ENCODE data around the gene MBP.

MBP gene

DNA sequence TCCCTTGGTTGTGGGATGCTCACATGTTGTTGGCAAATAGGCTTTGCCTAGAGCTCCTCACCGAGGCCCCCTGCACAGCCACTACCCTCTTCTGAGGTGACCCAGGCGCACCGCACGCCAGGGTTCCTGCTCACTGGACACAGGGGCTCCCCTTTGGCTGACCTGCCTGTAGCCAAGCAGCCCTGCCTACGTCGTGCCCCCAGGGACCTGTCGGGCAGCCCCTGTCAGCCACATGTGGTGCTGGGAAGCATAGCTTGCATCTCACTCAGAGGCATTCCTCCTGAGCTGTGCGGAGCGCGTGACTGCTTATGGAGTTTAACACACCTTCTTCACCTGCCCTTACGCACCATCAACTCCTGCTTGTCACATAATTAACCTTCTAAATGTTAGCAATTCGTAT, 194.0 kb downstream of the MBP start:
- TF ChIP-seq, protein P1, sequence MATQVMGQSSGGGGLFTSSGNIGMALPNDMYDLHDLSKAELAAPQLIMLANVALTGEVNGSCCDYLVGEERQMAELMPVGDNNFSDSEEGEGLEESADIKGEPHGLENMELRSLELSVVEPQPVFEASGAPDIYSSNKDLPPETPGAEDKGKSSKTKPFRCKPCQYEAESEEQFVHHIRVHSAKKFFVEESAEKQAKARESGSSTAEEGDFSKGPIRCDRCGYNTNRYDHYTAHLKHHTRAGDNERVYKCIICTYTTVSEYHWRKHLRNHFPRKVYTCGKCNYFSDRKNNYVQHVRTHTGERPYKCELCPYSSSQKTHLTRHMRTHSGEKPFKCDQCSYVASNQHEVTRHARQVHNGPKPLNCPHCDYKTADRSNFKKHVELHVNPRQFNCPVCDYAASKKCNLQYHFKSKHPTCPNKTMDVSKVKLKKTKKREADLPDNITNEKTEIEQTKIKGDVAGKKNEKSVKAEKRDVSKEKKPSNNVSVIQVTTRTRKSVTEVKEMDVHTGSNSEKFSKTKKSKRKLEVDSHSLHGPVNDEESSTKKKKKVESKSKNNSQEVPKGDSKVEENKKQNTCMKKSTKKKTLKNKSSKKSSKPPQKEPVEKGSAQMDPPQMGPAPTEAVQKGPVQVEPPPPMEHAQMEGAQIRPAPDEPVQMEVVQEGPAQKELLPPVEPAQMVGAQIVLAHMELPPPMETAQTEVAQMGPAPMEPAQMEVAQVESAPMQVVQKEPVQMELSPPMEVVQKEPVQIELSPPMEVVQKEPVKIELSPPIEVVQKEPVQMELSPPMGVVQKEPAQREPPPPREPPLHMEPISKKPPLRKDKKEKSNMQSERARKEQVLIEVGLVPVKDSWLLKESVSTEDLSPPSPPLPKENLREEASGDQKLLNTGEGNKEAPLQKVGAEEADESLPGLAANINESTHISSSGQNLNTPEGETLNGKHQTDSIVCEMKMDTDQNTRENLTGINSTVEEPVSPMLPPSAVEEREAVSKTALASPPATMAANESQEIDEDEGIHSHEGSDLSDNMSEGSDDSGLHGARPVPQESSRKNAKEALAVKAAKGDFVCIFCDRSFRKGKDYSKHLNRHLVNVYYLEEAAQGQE (IDR thresholded peaks at IDR 0.05; ENCODE audit: insufficient read depth in 1 of 2, low read depth in 2 of 2, low read length in 2 of 2): no peak
- TF ChIP-seq POLR2AphosphoS5 (IDR thresholded peaks at IDR 0.05; ENCODE audit: low read depth, low read length) (no peak), SIN3A (IDR thresholded peaks at IDR 0.05; ENCODE audit: borderline replicate concordance, insufficient read depth, low read length) (no peak), FOXP2 (optimal IDR thresholded peaks at IDR 0.05; ENCODE audit: borderline replicate concordance, extremely low read depth, extremely low read length, insufficient read depth) (no peak), TAF1 (IDR thresholded peaks at IDR 0.05; ENCODE audit: borderline replicate concordance, insufficient read depth, low read length) (no peak)

DNA sequence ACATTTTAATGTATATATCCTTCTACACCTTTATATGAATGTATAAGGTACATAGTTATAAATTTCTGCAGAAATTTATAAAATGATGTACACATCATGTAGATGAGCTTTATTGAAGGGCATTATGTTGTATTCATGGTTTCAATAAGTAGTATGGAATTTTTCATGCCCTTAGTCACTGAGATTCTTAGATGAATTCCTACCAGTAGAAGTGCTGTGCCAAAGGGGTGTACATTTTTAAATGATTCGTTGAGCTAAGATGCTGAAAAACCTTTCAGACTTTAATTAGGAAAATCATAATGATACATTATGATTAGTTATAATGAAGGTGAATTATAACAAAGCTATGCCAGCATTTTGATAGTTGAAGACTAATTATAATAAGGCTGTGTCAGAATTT, 195.0 kb downstream of the MBP start:
- no peak for TF ChIP-seq POLR2AphosphoS5 (IDR thresholded peaks at IDR 0.05; ENCODE audit: low read depth, low read length)
- TF ChIP-seq SIN3A (IDR thresholded peaks at IDR 0.05; ENCODE audit: borderline replicate concordance, insufficient read depth, low read length): no peak

DNA sequence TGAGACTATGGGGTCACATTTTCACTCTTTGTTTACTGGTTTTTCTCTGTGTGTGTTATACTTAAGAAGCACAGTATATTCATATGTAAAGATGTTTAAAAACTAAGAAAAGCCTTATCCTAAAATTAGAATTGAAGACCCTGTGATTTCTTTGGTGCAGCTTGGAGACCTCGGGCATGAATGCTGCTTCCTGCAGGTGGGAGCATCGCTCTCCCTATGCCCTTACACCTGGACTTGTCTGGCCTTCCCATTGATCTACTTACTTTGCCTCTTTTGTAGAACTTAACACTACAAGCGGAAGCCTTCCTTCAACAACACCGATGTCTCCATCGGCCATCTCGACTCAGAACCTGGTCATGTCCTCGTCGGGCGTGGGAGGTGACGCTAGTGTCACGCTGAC, 195.7 kb downstream of the MBP start:
- TF ChIP-seq POLR2AphosphoS5 (IDR thresholded peaks at IDR 0.05; ENCODE audit: low read depth, low read length) (no peak), TAF1 (IDR thresholded peaks at IDR 0.05; ENCODE audit: borderline replicate concordance, insufficient read depth, low read length) (no peak), FOXP2 (optimal IDR thresholded peaks at IDR 0.05; ENCODE audit: borderline replicate concordance, extremely low read depth, extremely low read length, insufficient read depth) (no peak), SIN3A (IDR thresholded peaks at IDR 0.05; ENCODE audit: borderline replicate concordance, insufficient read depth, low read length) (no peak)
- TF ChIP-seq, protein P1 (IDR thresholded peaks at IDR 0.05; ENCODE audit: insufficient read depth in 1 of 2, low read depth in 2 of 2, low read length in 2 of 2): no peak

DNA sequence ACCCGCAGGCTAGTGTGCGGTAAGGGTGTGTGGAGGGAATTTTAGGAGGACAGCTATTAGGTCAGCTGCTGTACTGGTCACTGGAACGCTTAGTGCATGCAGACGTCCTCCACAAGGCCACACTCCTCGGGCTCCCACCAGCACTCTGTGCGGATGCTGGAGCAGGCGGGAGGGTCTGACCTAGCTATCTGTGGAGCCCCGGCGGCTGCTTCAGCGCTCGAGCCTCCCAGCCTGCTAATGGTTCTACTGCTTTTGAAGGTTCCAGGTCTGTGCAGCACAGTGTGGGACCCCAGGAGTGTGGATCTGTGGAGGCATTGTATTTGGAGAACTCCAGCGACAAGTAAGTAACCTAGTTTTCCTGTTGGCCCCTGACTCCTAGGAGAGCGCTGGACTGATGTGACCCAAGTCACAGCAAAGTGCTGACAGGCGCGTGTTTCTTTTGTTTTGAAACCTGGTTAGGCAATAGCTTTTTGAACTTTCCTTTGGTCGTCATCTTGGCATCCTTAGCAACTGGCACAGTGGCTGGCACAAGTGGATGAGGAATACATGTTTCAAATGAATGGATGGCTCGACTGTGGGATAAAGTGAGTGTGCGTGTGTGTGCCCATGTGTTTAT, 196.8 kb downstream of the MBP start:
- TF ChIP-seq TAF1 (IDR thresholded peaks at IDR 0.05; ENCODE audit: borderline replicate concordance, insufficient read depth, low read length): no peak
- TF ChIP-seq, protein P1 (IDR thresholded peaks at IDR 0.05; ENCODE audit: insufficient read depth in 1 of 2, low read depth in 2 of 2, low read length in 2 of 2): no peak
- no peak for TF ChIP-seq FOXP2 (optimal IDR thresholded peaks at IDR 0.05; ENCODE audit: borderline replicate concordance, extremely low read depth, extremely low read length, insufficient read depth)
- no peak for TF ChIP-seq SIN3A (IDR thresholded peaks at IDR 0.05; ENCODE audit: borderline replicate concordance, insufficient read depth, low read length)
- no peak for TF ChIP-seq POLR2AphosphoS5 (IDR thresholded peaks at IDR 0.05; ENCODE audit: low read depth, low read length)

DNA sequence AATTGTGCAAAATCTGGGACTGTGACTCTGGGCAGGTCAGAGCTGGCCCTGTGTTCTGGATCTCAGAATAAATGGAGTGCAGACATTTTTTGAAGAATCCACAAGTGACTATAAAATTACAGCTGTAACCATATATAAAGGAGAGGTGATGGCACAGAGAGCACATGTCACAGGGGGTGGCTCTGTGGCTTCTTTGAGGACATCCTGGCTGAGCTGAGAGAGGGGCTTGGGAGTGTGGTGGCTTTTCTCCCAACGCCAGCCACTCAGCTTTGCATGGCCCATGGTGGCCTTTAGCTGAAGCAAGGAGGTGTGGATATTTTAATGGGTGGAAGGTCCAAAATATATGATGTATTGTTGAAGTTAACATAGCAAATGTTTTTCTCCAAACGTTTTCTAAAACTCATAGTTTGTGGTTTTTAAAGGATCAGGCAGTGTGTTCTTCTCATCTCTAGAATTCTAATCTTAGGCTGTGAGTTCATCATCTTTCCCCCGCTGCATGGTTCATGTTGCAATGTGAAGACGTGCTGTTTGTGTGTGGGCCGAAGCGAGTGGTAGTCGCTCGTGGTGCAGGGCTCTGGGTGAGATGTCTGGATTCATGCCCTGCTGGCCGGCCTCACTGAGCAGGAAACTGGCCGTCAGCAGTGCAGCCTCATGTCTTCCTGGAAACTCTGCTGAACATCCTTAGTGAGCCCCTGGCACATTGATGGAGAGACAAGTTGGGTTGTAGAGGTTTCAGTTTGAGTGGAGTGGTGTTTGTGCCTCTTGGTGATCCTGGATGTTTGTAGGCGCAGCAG, 200.4 kb downstream of the MBP start:
- no peak for TF ChIP-seq SIN3A (IDR thresholded peaks at IDR 0.05; ENCODE audit: borderline replicate concordance, insufficient read depth, low read length)
- no peak for TF ChIP-seq FOXP2 (optimal IDR thresholded peaks at IDR 0.05; ENCODE audit: borderline replicate concordance, extremely low read depth, extremely low read length, insufficient read depth)
- no peak for TF ChIP-seq POLR2AphosphoS5 (IDR thresholded peaks at IDR 0.05; ENCODE audit: low read depth, low read length)
- TF ChIP-seq TAF1 (IDR thresholded peaks at IDR 0.05; ENCODE audit: borderline replicate concordance, insufficient read depth, low read length): no peak
- TF ChIP-seq, protein P1 (IDR thresholded peaks at IDR 0.05; ENCODE audit: insufficient read depth in 1 of 2, low read depth in 2 of 2, low read length in 2 of 2): no peak

Data from PFSK-1 (cell line).